GM23338 (cell line): Measurements from ENCODE around the gene TSEN2.

Experiments
- CTCF ChIP-seq, 2 experiments: fragments of 200-600 bp in 1 of 2; sonication (generic) in 1 of 2; conservative IDR thresholded peaks; 2 replicates each; pipeline versions ENCODE4 v1.5.1 to v1.6.1; 2016 to 2017; ENCODE audit warnings: antibody characterized with exemption in 2 of 2, low read depth in 2 of 2, mild to moderate bottlenecking in 2 of 2, moderate library complexity in 1 of 2
- EZH2 ChIP-seq: fragments of 200-600 bp; sonication (generic); IDR thresholded peaks from one replicate; pipeline ENCODE4 v1.8.0; 2017; ENCODE audit warnings: antibody characterized with exemption, mild to moderate bottlenecking, low read depth; ENCODE audit not compliant: unreplicated experiment

- TF ChIP-seq EZH2: no peak
- no peak for TF ChIP-seq CTCF (conservative IDR thresholded peaks at IDR 0.05; ENCODE audit: low read depth in 2 of 2)
Measured at GRCh38 chr3:12507591-12508281, 23.5 kb downstream of the TSEN2 start.
